Fibroblast of peridontal ligament (primary cell): ENCODE data around the gene DLEC1.
"Not testable (repeated sequence)": the region's sequence is repeated elsewhere in the genome, so short reads cannot be mapped to it uniquely, and the experiment has no call there.

Source experiments
- DNase-seq: peaks from one replicate; pipeline ENCODE4 v3.0.0-alpha.2; 2010; ENCODE audit errors: extremely low read depth

DLEC1 gene

GRCh38 chr3:38084334-38085310 is 45.6 kb downstream of the DLEC1 start:
- DNase-seq, result peak; percentile 15

DNA sequence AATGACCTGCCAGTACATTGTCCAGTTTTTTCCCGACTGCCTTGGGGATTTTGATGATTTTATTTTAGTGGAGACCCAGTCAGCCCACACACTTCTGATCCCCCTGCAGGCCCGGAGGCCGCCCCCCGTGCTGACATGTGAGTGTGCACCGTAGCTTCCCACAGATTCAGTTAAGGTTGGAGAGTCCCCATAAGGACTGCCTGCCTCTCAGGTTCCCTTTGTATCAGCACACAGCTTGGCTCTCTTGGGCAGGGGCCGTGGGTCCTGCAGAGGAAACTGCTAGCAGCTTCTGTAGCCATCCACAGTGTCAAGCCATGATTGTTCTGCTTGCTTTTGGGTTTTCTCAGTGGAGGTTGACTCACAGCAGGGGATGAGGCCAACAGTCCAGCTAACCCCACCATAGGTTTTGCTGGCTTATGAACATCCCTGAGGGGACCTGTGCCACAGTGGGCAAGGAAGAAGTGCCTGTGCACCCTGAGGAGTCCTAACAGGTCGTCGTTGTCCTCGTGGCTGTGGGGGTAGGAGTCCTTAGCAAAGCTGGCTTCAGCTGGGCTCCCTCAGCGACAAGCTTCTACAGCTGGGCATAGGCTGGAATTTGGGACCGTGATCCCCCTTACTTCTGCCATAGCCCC is 46.4 kb downstream of the DLEC1 start:
- DNase-seq, result no peak

DNA sequence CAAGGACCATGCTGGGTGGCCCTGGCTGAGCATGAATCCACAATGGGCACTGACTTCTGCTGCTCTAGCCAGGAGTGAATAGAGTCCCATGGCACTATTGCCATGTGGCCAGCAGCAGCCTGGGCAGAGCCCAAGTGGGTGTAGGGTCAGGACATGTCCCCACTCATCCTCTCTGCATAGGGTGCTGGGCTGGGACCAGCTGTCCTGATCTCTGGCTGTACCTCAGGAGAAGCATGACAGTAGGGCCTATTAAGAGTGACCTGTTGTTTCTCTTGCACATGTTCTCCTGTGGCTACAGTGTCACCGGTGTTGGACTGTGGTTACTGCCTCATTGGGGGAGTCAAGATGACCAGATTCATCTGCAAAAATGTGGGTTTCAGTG is 46.9 kb downstream of the DLEC1 start:
- DNase-seq, result no peak

DNA sequence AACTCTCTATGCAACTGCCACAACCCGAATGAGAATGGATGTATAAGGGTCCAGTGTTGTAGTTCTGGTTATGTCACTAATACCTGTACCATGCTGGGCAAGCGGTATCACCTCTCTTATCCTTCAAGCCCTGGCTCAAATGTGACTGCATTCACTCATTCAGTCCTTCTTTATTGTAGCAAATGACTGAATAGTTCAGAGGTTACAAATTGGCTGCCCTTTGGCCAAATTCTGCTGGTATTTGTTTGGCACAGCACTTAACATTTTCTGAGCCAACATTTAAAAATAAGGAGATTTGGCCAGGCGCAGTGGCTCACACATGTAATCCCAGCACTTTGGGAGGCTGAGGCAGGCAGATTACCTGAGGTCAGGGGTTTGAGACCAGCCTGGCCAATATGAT is 47.5 kb downstream of the DLEC1 start:
- DNase-seq, result no peak

DNA sequence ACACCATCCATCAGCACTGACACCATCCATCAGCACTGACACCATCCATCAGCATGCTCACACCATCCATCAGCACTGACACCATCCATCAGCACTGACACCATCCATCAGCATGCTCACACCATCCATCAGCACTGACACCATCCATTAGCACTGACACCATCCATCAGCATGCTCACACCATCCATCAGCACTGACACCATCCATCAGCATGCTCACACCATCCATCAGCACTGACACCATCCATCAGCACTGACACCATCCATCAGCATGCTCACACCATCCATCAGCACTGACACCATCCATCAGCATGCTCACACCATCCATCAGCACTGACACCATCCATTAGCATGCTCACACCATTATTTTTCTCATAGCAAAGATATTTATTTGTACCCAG is 48.3 kb downstream of the DLEC1 start:
- not testable (repeated sequence) for DNase-seq

GRCh38 chr3:38088126-38089078 is 49.4 kb downstream of the DLEC1 start:
- DNase-seq, result no peak

DNA sequence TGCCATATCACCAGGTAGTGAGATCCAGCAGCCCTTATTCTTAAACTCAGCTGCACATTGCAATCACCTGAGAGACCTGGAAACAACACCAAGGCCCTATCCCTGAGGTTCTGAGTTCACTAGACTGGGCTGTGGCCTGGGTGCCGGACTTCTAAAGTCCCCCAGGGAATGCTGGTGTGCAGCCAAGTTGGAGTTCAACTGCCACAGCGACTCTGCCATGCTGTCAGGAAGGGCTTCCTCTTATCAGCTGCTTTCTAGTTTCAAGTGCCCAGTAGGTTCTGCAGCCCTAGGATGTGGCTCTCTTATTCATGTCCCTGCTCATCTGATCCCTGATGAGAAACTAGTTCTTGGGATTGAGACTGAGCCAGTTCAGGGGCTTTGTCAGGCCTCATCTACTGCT is 50.2 kb downstream of the DLEC1 start:
- no peak for DNase-seq

DNA sequence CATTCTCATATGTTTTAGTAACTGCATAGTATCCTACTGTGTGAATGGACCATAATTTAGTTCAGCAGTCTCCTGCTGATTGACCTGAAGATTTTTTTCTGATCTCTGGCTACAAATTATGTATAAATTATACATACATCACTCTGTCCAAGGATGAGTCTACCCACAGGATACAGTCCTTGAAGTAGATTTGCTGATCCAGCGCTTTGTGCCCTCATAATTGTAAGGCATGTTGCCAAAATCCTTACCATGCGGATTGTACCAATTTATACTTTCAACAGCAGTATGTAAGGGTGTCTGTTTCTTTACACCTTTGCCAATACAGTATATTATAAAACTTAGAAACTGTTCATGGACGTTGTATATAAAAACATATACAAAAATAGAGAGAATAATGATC is 51.4 kb downstream of the DLEC1 start:
- no peak for DNase-seq

- DNase-seq, result no peak
Measured at GRCh38 chr3:38094999-38095398, 56.0 kb downstream of the DLEC1 start.

GRCh38 chr3:38095669-38096483 is 56.9 kb downstream of the DLEC1 start:
- no peak for DNase-seq

DNA sequence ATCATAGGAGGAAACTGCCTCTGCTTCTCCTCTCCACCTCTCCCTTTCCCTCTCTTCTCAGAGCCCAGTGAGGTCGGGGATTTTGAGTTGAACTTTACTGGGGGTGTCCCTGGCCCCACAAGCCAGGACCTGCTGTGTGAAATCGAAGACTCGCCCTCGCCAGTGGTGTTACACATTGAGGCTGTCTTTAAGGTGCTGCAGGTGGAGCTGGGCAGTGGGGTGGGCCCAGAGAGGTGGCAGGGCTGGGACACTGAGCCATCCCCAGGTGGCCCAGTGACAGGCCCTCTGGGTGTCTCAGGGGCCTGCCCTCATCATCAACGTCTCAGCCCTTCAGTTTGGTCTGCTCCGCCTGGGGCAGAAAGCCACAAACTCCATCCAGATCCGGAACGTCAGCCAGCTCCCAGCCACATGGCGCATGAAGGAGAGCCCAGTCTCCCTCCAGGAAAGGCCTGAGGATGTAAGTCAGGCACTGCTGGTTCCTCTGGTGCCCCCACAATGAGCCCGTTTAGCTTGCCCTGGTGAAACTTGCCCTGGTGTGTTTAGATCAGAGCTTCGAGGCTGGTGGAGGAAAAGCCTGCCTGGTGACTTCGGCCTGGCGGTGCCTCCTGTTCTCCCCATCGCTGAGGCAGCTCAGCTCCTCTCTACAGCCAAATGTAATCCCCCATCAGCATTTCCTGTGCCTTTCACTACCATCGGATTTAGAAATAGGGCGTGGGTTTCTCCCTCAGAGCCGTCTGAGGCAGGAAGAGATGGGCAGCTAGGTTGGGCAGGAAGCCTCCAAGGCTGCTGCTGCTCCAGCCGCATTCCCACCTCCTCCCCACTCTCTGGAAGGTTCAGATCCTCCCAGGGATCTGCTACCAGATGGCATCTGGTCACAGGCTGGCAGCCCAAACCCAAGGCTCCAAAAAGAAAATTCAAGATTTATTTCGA is 58.7 kb downstream of the DLEC1 start:
- no peak for DNase-seq

DNA sequence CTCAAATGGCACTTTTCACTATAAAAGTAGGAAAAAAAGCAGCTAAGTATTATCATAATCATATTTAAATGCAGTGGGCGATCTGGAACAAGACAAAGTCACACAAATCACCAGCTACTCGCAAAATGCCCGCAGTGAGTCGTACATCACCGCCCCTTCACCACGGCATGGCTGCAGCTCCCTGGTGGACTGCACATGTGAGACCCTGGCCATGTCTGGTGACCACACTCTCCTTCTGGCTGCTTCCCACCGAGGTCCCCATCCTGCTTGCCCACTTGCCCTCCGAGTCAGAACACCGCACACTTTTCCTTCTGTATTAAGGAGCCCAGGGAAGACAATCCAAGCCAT is 59.3 kb downstream of the DLEC1 start:
- DNase-seq, result no peak

- DNase-seq, result no peak
Measured at GRCh38 chr3:38099518-38099917, 60.5 kb downstream of the DLEC1 start.

DNA sequence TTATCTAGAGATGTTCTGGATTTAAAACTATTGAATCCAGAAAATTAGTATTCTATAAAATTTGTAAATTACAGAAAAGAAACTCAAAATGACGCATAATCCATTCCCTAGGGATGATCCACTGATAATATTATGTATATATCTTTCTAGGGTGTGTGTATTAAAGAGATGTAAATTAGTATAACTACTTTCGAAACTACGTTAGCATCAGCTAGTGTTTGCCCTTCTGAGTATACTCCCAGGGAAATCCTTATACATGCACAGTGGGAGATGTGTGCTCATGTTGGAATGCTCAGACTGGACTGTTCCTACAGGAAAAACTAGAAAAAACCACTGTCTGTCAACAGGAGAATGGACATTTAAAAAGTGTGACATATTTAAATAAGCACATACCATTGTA is 61.5 kb downstream of the DLEC1 start:
- DNase-seq, result no peak

- DNase-seq, result no peak
Measured at GRCh38 chr3:38101811-38102443, 62.9 kb downstream of the DLEC1 start.

GRCh38 chr3:38102444-38102814 is 63.4 kb downstream of the DLEC1 start:
- no peak for DNase-seq

DNA sequence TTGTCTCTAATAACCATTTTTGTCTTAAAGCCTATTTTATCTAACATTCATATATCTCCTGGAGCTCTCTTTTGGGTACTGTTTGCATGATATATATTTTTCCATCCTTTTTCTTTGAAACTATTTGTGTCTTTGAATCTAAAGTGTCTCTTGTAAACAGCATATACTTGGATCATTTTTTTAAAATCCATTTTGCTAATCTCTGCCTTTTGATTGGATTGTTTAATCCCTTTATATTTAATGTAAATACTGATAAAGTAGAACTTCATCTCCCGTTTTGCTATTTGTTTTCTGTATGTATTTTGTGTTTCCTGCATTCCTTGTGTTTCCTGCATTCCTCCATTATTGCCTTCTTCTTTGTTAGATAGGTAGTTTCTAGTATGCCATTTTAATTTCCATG is 66.5 kb downstream of the DLEC1 start:
- DNase-seq, result no peak

DNA sequence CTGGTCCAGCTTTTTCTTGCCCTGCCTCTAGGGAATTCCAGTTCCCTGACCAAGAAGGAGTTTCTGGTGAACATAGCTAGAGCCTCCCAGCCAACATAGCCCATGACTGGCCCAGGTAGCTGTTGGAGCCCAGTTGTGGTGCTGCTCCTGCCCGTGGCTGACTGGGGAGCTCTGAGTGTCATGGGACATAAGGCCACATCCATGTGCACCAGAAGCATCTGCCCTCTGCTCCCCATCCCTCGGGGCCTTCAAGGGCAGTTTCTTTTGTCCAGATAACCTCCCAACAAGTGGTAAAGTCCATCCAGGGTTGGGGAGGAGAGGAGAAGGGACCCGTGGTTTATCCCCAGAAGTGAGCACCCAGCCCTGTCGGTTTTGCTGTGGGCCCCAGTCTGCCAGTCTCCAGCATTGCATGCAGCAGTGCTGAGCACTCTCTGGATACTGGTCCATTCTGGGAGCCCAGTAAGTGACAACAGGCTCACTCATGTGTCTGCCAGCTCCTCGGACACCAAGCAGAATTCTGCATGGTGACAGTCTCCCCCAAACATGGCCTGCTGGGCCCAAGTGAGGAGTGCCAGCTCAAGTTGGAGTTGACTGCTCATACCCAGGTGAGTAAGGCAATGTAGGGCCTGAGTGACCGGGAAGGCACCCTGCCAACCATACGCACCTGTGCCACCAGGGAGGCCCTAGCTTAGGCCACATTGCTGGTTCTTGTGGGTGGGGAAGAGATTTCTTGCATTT is 69.1 kb downstream of the DLEC1 start:
- DNase-seq, result no peak
